B cell (primary cell): Measurements from ENCODE around the gene PLRG1. TPM values are rescaled to one million over a fixed set of nuclear protein-coding genes. Genes with fewer than 3 reads are reported as not detected.

Experiments
- ATAC-seq: fragments of 200-7000 bp; cut with Tn5 transposase; one replicate; pipeline ENCODE4 v1.10.0; 2021; ENCODE audit warnings: low read depth, mild to moderate bottlenecking, moderate number of reproducible peaks, moderate library complexity
- CTCF ChIA-PET: fragments of 350-600 bp; sonication (Branson Sonifier 250); formaldehyde crosslinking; loops from one replicate; lab custom pipeline; 2021; ENCODE audit warnings: antibody characterized with exemption, inconsistent platforms; lab: Charles Lee
- POLR2A ChIA-PET: fragments of 350-600 bp; sonication (Branson Sonifier 250); formaldehyde crosslinking; loops from one replicate; lab custom pipeline; 2021; ENCODE audit warnings: antibody characterized with exemption; lab: Charles Lee
- DNase-seq: peaks from one replicate; pipeline ENCODE4 v3.0.0; 2013
- H2AFZ ChIP-seq: 2 replicates; pipeline ENCODE4 v1.6.1; 2012; ENCODE audit warnings: mild to moderate bottlenecking, low read depth, low read length; ENCODE audit not compliant: insufficient read depth, poor library complexity, severe bottlenecking
- H3K27ac ChIP-seq, 2 donors: 1 replicate in 1 of 2; 2 replicates in 1 of 2; pipeline ENCODE4 v1.5.1; 2012 to 2013; ENCODE audit warnings: low read length in 2 of 2, mild to moderate bottlenecking in 2 of 2, moderate library complexity in 1 of 2
- H3K27me3 ChIP-seq, 4 experiments: fragments of 200-600 bp in 1 of 4; sonication (generic) in 1 of 4; replicated peaks in 1 of 4; 1 replicate in 2 of 4; 2 replicates in 2 of 4; pipeline versions ENCODE4 v1.6.1 to v1.7.0; 2013 to 2016; ENCODE audit warnings: low read length in 3 of 4, mild to moderate bottlenecking in 2 of 4, mixed read lengths in 1 of 4, moderate library complexity in 1 of 4; ENCODE audit not compliant: insufficient read depth in 4 of 4, control insufficient read depth in 3 of 4; ENCODE audit errors: control extremely low read depth in 1 of 4
- H3K36me3 ChIP-seq, 2 experiments: replicated peaks in 1 of 2; 1 replicate in 1 of 2; 2 replicates in 1 of 2; pipeline versions ENCODE4 v1.6.1 to v1.7.1; 2013; ENCODE audit warnings: low read length in 1 of 2; ENCODE audit not compliant: insufficient read depth in 2 of 2, control insufficient read depth in 1 of 2; ENCODE audit errors: control extremely low read depth in 1 of 2, extremely low read depth in 1 of 2
- H3K4me1 ChIP-seq, 2 donors: fragments of 200-600 bp in 1 of 2; sonication (generic) in 1 of 2; 1 replicate in 1 of 2; 2 replicates in 1 of 2; pipeline versions ENCODE4 v1.5.1 to v1.6.1; 2013 to 2017; ENCODE audit warnings: low read length in 2 of 2; ENCODE audit not compliant: control insufficient read depth in 2 of 2, insufficient read depth in 2 of 2
- H3K4me2 ChIP-seq: replicated peaks from 2 replicates; pipeline ENCODE3; 2012; ENCODE audit warnings: mild to moderate bottlenecking, low read depth, low read length; ENCODE audit not compliant: poor library complexity, severe bottlenecking
- H3K4me3 ChIP-seq, 5 experiments: fragments of 200-600 bp in 1 of 5; sonication (generic) in 1 of 5; 1 replicate in 3 of 5; 2 replicates in 2 of 5; pipeline versions ENCODE4 v1.5.1 to v1.7.0; 2011 to 2016; ENCODE audit warnings: low read length in 4 of 5, mild to moderate bottlenecking in 4 of 5, low read depth in 2 of 5, control low read depth in 1 of 5, moderate library complexity in 1 of 5; ENCODE audit not compliant: insufficient read depth in 1 of 5; ENCODE audit errors: control extremely low read depth in 1 of 5, extremely low read depth in 1 of 5
- H3K79me2 ChIP-seq: fragments of 200-600 bp; sonication (generic); one replicate; pipeline ENCODE4 v1.6.0; 2016; ENCODE audit warnings: low read length; ENCODE audit not compliant: control insufficient read depth, insufficient read depth
- H3K9ac ChIP-seq: fragments of 200-600 bp; sonication (generic); 2 replicates; pipeline ENCODE4 v1.6.1; 2017; ENCODE audit warnings: mild to moderate bottlenecking, low read length, moderate library complexity
- H3K9me3 ChIP-seq, 3 donors: one replicate each; pipeline versions ENCODE4 v1.6.1 to v1.7.1; 2013; ENCODE audit warnings: low read length in 2 of 3; ENCODE audit not compliant: control insufficient read depth in 2 of 3, insufficient read depth in 1 of 3; ENCODE audit errors: control extremely low read depth in 1 of 3
- H4K20me1 ChIP-seq: 2 replicates; pipeline ENCODE4 v1.6.0; 2012; ENCODE audit warnings: mild to moderate bottlenecking, low read length; ENCODE audit not compliant: insufficient read depth, control insufficient read depth, poor library complexity, severe bottlenecking
- H3K27ac Mint-ChIP-seq: one replicate; pipeline ENCODE4 v1.8.0; 2021; ENCODE audit warnings: mixed read lengths
- H3K27me3 Mint-ChIP-seq: one replicate; pipeline ENCODE4 v1.8.0; 2021; ENCODE audit warnings: mixed read lengths
- H3K4me1 Mint-ChIP-seq: one replicate; pipeline ENCODE4 v1.8.0; 2021; ENCODE audit warnings: mixed read lengths
- H3K4me3 Mint-ChIP-seq: one replicate; pipeline ENCODE4 v1.8.0; 2021; ENCODE audit warnings: mixed read lengths
- H3K9me3 Mint-ChIP-seq: one replicate; pipeline ENCODE4 v1.8.0; 2022; ENCODE audit warnings: mixed read lengths; ENCODE audit not compliant: insufficient read depth
- CTCF ChIP-seq: fragments of 200-600 bp; IDR thresholded peaks from one replicate; pipeline ENCODE4 v1.8.0; 2022; ENCODE audit warnings: antibody characterized with exemption, mild to moderate bottlenecking
- EZH2 ChIP-seq: IDR thresholded peaks from 2 replicates; pipeline ENCODE4 v1.6.1; 2012; ENCODE audit warnings: borderline replicate concordance, low read depth, mild to moderate bottlenecking, moderate library complexity, low read length; ENCODE audit not compliant: insufficient read depth, poor library complexity, severe bottlenecking
- WGBS: methylation state at CpG from one replicate; pipeline ENCODE4 v1.1.5; 2013; ENCODE audit warnings: missing lambda C conversion rate; ENCODE audit not compliant: insufficient coverage; 5-methylcytosine and 5-hydroxymethylcytosine counted together
- intact Hi-C: fragments of 100-400 bp; cut with micrococcal nuclease; formaldehyde crosslinking; loops from one replicate; pipeline ENCODE4 v1.10.0; 2022
- polyA plus RNA-seq: library from polyadenylated mRNA; depleted of rRNA; stranded (reverse); fragments of >200 nt; gene quantifications from 2 replicates; pipeline ENCODE4 v1.2.3, GENCODE V29; 2012
- total RNA-seq, 2 donors: library from RNA; stranded (reverse); fragments of 120-200 nt in 1 of 2; gene quantifications; 1 replicate in 1 of 2; 2 replicates in 1 of 2; pipeline versions ENCODE4 v1.2.3 to v1.2.4, GENCODE V29; 2013 to 2022

The PLRG1 gene
- total and polyA plus RNA-seq, 2 donors (not counting 1 experiment from before 2014, with no cell fraction given) = 41.8 to 79.0 TPM

GRCh38 chr4:154593868-154594267, 43.7 kb upstream of the PLRG1 start:
- Mint-ChIP-seq H3K4me1 (no peaks in the 10 kb centered on the region), H3K27ac (no peak overlapping the region), H3K9me3 (no peaks in the 10 kb centered on the region), H3K4me3 (no peak overlapping the region), H3K27me3 (peaks cover 19% of the 10 kb centered on the region)
- H3K27me3 ChIP-seq = peaks cover 0 to 7% (median 2%) of the 10 kb centered on the region in 4 experiments
- H3K9me3 ChIP-seq = no peaks in the 10 kb centered on the region
- ChIA-PET CTCF (no interaction called here), POLR2A (no interaction called here)
- H4K20me1 ChIP-seq = no peaks in the 10 kb centered on the region
- no peak overlapping the region for H3K9ac ChIP-seq
- H3K4me1 ChIP-seq = no peaks in the 10 kb centered on the region
- H3K36me3 ChIP-seq = no peaks in the 10 kb centered on the region
- H3K4me3 ChIP-seq = no peak overlapping the region
- no peak overlapping the region for H3K4me2 ChIP-seq
- no peak for ATAC-seq
- no peaks in the 10 kb centered on the region for H3K79me2 ChIP-seq
- intact Hi-C loops = no loop called here
- WGBS = no CpG with 5 or more reads among the region's 2 CpGs
- TF ChIP-seq CTCF = no peak
- no peak for TF ChIP-seq EZH2
- H3K27ac ChIP-seq = no peak overlapping the region
- H2AFZ ChIP-seq = no peak overlapping the region
- DNase-seq = no peak

- H3K27me3 ChIP-seq = peaks cover 0 to 6% (median 2%) of the 10 kb centered on the region in 4 experiments
- H3K9ac ChIP-seq = no peak overlapping the region
- Mint-ChIP-seq H3K4me3 (no peak overlapping the region), H3K9me3 (no peaks in the 10 kb centered on the region), H3K27me3 (peaks cover 23% of the 10 kb centered on the region), H3K4me1 (no peaks in the 10 kb centered on the region), H3K27ac (no peak overlapping the region)
- ChIA-PET POLR2A (no interaction called here), CTCF (no interaction called here)
- H4K20me1 ChIP-seq = no peaks in the 10 kb centered on the region
- no peaks in the 10 kb centered on the region for H3K79me2 ChIP-seq
- TF ChIP-seq CTCF = no peak
- no peak for TF ChIP-seq EZH2
- H3K9me3 ChIP-seq = no peaks in the 10 kb centered on the region
- DNase-seq (no peak), ATAC-seq (no peak)
- H3K36me3 ChIP-seq = no peaks in the 10 kb centered on the region
- no peaks in the 10 kb centered on the region for H3K4me1 ChIP-seq
- H3K4me3 ChIP-seq = no peak overlapping the region
- H3K27ac ChIP-seq = no peak overlapping the region
- no peak overlapping the region for H2AFZ ChIP-seq
- H3K4me2 ChIP-seq = no peak overlapping the region
- 100% methylated on average over 1 of the region's 3 CpGs for WGBS
- intact Hi-C loops = no loop called here
These were observed 41.7 kb upstream of the PLRG1 start for GRCh38 chr4:154591890-154592289.
